Measurements from ENCODE around the gene PXDN.
"Not testable (repeated sequence)": the region's sequence is repeated elsewhere in the genome, so short reads cannot be mapped to it uniquely, and the experiment has no call there.

The PXDN gene

GRCh38 chr2:1766851-1767811 lies 22.8 kb upstream of the PXDN start:
- no peak overlapping the region for H3K4me3 Mint-ChIP-seq
- H3K4me1 Mint-ChIP-seq (ENCODE audit: low read depth) = no peaks in the 10 kb centered on the region
- no peaks in the 10 kb centered on the region for H3K36me3 Mint-ChIP-seq (ENCODE audit: low read depth)
- H3K27me3 Mint-ChIP-seq = peaks cover 3% of the 10 kb centered on the region
- H3K27ac Mint-ChIP-seq = no peak overlapping the region
- no peaks in the 10 kb centered on the region for H3K9me3 Mint-ChIP-seq

- Mint-ChIP-seq H3K4me3 (no peak overlapping the region), H3K9me3 (no peaks in the 10 kb centered on the region), H3K36me3 (ENCODE audit: low read depth) (no peaks in the 10 kb centered on the region), H3K27me3 (peaks cover 3% of the 10 kb centered on the region), H3K4me1 (ENCODE audit: low read depth) (no peaks in the 10 kb centered on the region), H3K27ac (no peak overlapping the region)
Measured at GRCh38 chr2:1766425-1766824, 22.1 kb upstream of the PXDN start.

- H3K27ac Mint-ChIP-seq; H3K9me3 Mint-ChIP-seq; H3K27me3 Mint-ChIP-seq; H3K4me3 Mint-ChIP-seq; H3K36me3 Mint-ChIP-seq (ENCODE audit: low read depth); H3K4me1 Mint-ChIP-seq (ENCODE audit: low read depth): not testable (repeated sequence)
Measured at GRCh38 chr2:1765201-1765600, 20.9 kb upstream of the PXDN start.

- H3K27me3 Mint-ChIP-seq = peaks cover 8% of the 10 kb centered on the region
- H3K36me3 Mint-ChIP-seq (ENCODE audit: low read depth) = peaks cover 3% of the 10 kb centered on the region
- H3K27ac Mint-ChIP-seq = no peak overlapping the region
Measured at GRCh38 chr2:1759611-1759930, 15.3 kb upstream of the PXDN start.

GRCh38 chr2:1758774-1759610 lies 14.7 kb upstream of the PXDN start:
- Mint-ChIP-seq H3K4me1 (ENCODE audit: low read depth) (no peaks in the 10 kb centered on the region), H3K27me3 (peaks cover 8% of the 10 kb centered on the region), H3K9me3 (peaks cover 5% of the 10 kb centered on the region), H3K4me3 (no peak overlapping the region), H3K27ac (no peak overlapping the region), H3K36me3 (ENCODE audit: low read depth) (peaks cover 3% of the 10 kb centered on the region)

More at GRCh38 chr2:1759611-1759930, 15.3 kb upstream of the PXDN start:
- Mint-ChIP-seq H3K9me3 (peaks cover 5% of the 10 kb centered on the region), H3K4me1 (ENCODE audit: low read depth) (no peaks in the 10 kb centered on the region), H3K4me3 (no peak overlapping the region)

GRCh38 chr2:1758171-1758570 lies 13.9 kb upstream of the PXDN start:
- Mint-ChIP-seq H3K4me1 (ENCODE audit: low read depth) (no peaks in the 10 kb centered on the region), H3K36me3 (ENCODE audit: low read depth) (peaks cover 3% of the 10 kb centered on the region), H3K4me3 (no peak overlapping the region), H3K27ac (no peak overlapping the region), H3K27me3 (peaks cover 8% of the 10 kb centered on the region), H3K9me3 (peaks cover 5% of the 10 kb centered on the region)

- Mint-ChIP-seq H3K9me3 (peaks cover 5% of the 10 kb centered on the region), H3K36me3 (ENCODE audit: low read depth) (peaks cover 3% of the 10 kb centered on the region), H3K27me3 (peaks cover 8% of the 10 kb centered on the region), H3K4me3 (no peak overlapping the region), H3K4me1 (ENCODE audit: low read depth) (no peaks in the 10 kb centered on the region), H3K27ac (no peak overlapping the region)
Measured at GRCh38 chr2:1757567-1757966, 13.3 kb upstream of the PXDN start.

- not testable (repeated sequence) for H3K9me3 Mint-ChIP-seq; H3K27ac Mint-ChIP-seq; H3K4me3 Mint-ChIP-seq; H3K36me3 Mint-ChIP-seq (ENCODE audit: low read depth); H3K27me3 Mint-ChIP-seq; H3K4me1 Mint-ChIP-seq (ENCODE audit: low read depth)
Measured at GRCh38 chr2:1757146-1757545, 12.8 kb upstream of the PXDN start.

GRCh38 chr2:1756456-1756855 lies 12.1 kb upstream of the PXDN start:
- Mint-ChIP-seq H3K4me3 (no peak overlapping the region), H3K27me3 (peaks cover 12% of the 10 kb centered on the region), H3K36me3 (ENCODE audit: low read depth) (peaks cover 3% of the 10 kb centered on the region), H3K9me3 (peaks cover 5% of the 10 kb centered on the region), H3K27ac (no peak overlapping the region), H3K4me1 (ENCODE audit: low read depth) (no peaks in the 10 kb centered on the region)

- Mint-ChIP-seq H3K4me3 (no peak overlapping the region), H3K27me3 (peaks cover 17% of the 10 kb centered on the region), H3K36me3 (ENCODE audit: low read depth) (peaks cover 3% of the 10 kb centered on the region), H3K4me1 (ENCODE audit: low read depth) (no peaks in the 10 kb centered on the region), H3K9me3 (peaks cover 5% of the 10 kb centered on the region), H3K27ac (no peak overlapping the region)
Measured at GRCh38 chr2:1755436-1756191, 11.3 kb upstream of the PXDN start.

- peaks cover 3% of the 10 kb centered on the region for H3K36me3 Mint-ChIP-seq (ENCODE audit: low read depth)
- no peaks in the 10 kb centered on the region for H3K4me1 Mint-ChIP-seq (ENCODE audit: low read depth)
- H3K9me3 Mint-ChIP-seq = peaks cover 5% of the 10 kb centered on the region
- H3K27me3 Mint-ChIP-seq = peaks cover 17% of the 10 kb centered on the region
- no peak overlapping the region for H3K4me3 Mint-ChIP-seq
- no peak overlapping the region for H3K27ac Mint-ChIP-seq
Measured at GRCh38 chr2:1754461-1755170, 10.3 kb upstream of the PXDN start.

- Mint-ChIP-seq H3K4me3 (no peak overlapping the region), H3K27ac (no peak overlapping the region), H3K4me1 (ENCODE audit: low read depth) (no peaks in the 10 kb centered on the region), H3K9me3 (peaks cover 5% of the 10 kb centered on the region), H3K36me3 (ENCODE audit: low read depth) (peaks cover 3% of the 10 kb centered on the region), H3K27me3 (peaks cover 17% of the 10 kb centered on the region)
Measured at GRCh38 chr2:1754046-1754445, 9.7 kb upstream of the PXDN start.

GRCh38 chr2:1752751-1753150 lies 8.4 kb upstream of the PXDN start:
- H3K36me3 Mint-ChIP-seq (ENCODE audit: low read depth) = peaks cover 3% of the 10 kb centered on the region
- no peak overlapping the region for H3K27ac Mint-ChIP-seq
- H3K27me3 Mint-ChIP-seq = peaks cover 17% of the 10 kb centered on the region
- no peak overlapping the region for H3K4me3 Mint-ChIP-seq
- H3K4me1 Mint-ChIP-seq (ENCODE audit: low read depth) = no peaks in the 10 kb centered on the region
- H3K9me3 Mint-ChIP-seq = peaks cover 5% of the 10 kb centered on the region
